ENCODE data around the gene DNAH14. TPM values are rescaled to one million over a fixed set of nuclear protein-coding genes. Genes with fewer than 3 reads are reported as not detected.

DNAH14 gene
- total and polyA plus RNA-seq, 2 donors from 2014 or later: 6.6 to 25.1 TPM

GRCh38 chr1:225442123-225442505, 512.6 kb downstream of the DNAH14 start:
- Histone ChIP-seq H3K27ac (ENCODE audit: low read depth in 2 of 2, low read length in 2 of 2) (peak overlapping the region; percentile 68 to 81), H3K4me3 (ENCODE audit: low read length in 3 of 3) (peak overlapping the region in 2 of 3 donors; percentile 9 to 28), H3K4me1 (ENCODE audit: control insufficient read depth in 2 of 3, insufficient read depth in 2 of 3, low read depth in 1 of 3, low read length in 3 of 3) (peaks cover 0 to 39% (median 38%) of the 10 kb centered on the region in 3 donors), H3K9ac (ENCODE audit: low read length in 3 of 3) (no peak overlapping the region), H3K36me3 (ENCODE audit: control insufficient read depth in 2 of 3, insufficient read depth in 3 of 3, low read length in 3 of 3) (no peaks in the 10 kb centered on the region), H3K27me3 (ENCODE audit: control insufficient read depth, insufficient read depth, low read length) (no peaks in the 10 kb centered on the region), H3K9me3 (ENCODE audit: control insufficient read depth in 2 of 3, insufficient read depth in 1 of 3, low read length in 3 of 3) (no peaks in the 10 kb centered on the region)
- intact Hi-C loops (cut with DNase I): no loop called here
- no peak for DNase-seq
- TF ChIP-seq, protein P1, sequence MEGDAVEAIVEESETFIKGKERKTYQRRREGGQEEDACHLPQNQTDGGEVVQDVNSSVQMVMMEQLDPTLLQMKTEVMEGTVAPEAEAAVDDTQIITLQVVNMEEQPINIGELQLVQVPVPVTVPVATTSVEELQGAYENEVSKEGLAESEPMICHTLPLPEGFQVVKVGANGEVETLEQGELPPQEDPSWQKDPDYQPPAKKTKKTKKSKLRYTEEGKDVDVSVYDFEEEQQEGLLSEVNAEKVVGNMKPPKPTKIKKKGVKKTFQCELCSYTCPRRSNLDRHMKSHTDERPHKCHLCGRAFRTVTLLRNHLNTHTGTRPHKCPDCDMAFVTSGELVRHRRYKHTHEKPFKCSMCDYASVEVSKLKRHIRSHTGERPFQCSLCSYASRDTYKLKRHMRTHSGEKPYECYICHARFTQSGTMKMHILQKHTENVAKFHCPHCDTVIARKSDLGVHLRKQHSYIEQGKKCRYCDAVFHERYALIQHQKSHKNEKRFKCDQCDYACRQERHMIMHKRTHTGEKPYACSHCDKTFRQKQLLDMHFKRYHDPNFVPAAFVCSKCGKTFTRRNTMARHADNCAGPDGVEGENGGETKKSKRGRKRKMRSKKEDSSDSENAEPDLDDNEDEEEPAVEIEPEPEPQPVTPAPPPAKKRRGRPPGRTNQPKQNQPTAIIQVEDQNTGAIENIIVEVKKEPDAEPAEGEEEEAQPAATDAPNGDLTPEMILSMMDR (IDR thresholded peaks at IDR 0.05; ENCODE audit: borderline replicate concordance, extremely low read depth, insufficient read depth): no peak
- FAIRE-seq: no peak

DNA sequence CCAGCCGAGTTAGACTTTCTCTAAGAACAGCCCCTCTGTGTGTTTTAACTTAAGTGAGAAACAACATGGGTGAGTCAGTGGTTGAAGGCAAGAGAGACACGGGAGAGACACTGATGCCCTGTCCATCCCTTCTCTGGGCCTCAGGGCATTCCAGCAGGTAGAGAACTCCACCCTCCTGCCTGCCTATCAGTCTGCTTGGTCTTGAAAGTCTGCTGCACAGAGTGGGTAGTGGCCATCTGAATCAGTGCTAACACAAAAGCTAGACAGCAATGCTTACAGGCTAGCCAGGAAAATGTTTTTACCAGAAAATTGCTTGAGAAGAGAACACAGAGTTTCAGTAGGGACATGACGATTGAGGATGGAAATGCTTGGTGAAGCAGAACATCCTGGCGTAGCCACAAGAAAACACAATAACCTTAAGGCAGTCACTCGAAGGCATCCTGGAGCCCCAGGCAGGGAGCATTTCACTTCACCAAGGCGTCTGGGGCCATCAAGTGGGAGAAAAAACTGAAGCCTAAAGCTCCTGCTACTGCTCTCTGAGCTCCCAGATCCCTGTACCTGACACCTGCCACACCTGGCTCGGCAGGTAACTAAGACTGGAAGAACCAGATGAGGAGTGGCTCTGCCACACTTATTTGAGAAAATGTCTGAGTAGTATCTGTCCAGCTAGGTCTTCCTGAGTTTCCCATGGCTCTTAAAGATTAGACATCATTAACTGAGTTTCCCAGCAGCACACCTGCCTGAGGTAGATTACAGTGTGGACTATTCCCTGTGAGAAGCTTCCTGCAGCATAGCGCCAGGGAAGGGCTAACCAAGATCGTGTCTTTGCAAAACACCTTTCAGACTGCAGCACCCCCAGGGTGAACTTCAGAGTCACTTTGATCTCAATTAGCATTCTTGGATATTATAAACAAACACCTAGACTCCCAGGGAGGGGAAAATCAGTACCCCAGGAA, 516.4 kb downstream of the DNAH14 start:
- intact Hi-C loops (cut with DNase I): no loop called here
- no peaks in the 10 kb centered on the region for H3K27me3 ChIP-seq (ENCODE audit: control insufficient read depth, insufficient read depth, low read length)
- H3K9ac ChIP-seq (ENCODE audit: low read length in 3 of 3): peak overlapping the region in 1 of 3 donors; percentile 29
- TF ChIP-seq, protein P1 (IDR thresholded peaks at IDR 0.05; ENCODE audit: borderline replicate concordance, extremely low read depth, insufficient read depth): no peak
- H3K27ac ChIP-seq (ENCODE audit: low read depth in 2 of 2, low read length in 2 of 2): peak overlapping the region; percentile 32 to 88
- DNase-seq (peak in 1 of 5 donors; percentile 52), FAIRE-seq (no peak)
- H3K9me3 ChIP-seq (ENCODE audit: control insufficient read depth in 2 of 3, insufficient read depth in 1 of 3, low read length in 3 of 3): no peaks in the 10 kb centered on the region
- H3K36me3 ChIP-seq (ENCODE audit: control insufficient read depth in 2 of 3, insufficient read depth in 3 of 3, low read length in 3 of 3): no peaks in the 10 kb centered on the region
- peak overlapping the region in 1 of 3 donors; percentile 2 for H3K4me3 ChIP-seq (ENCODE audit: low read length in 3 of 3)
- peaks cover 0 to 41% (median 32%) of the 10 kb centered on the region in 3 donors for H3K4me1 ChIP-seq (ENCODE audit: control insufficient read depth in 2 of 3, insufficient read depth in 2 of 3, low read depth in 1 of 3, low read length in 3 of 3)

DNA sequence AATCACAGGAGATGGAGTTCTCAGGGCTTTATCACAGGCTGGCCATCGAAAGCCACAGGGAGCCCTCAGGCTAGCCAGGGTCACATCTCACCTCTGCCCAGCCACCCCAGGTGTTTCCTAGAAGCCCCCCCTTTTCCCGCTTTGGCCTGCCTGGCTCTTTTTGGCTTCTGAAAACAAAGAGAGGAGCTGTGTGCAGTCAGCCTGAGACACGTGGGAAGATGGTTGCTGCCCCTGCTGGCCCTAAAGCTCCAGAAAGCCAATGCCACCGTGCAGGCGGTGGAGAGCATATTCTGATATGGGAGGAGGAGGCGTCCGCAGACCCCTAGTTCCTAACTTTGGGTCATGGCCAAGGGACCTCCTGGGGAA, 517.1 kb downstream of the DNAH14 start:
- Histone ChIP-seq H3K9ac (ENCODE audit: low read length in 3 of 3) (peak overlapping the region in 1 of 3 donors; percentile 29), H3K27ac (ENCODE audit: low read depth in 2 of 2, low read length in 2 of 2) (peak overlapping the region in 1 of 2 donors; percentile 32), H3K4me1 (ENCODE audit: control insufficient read depth in 2 of 3, insufficient read depth in 2 of 3, low read depth in 1 of 3, low read length in 3 of 3) (peaks cover 0 to 36% (median 26%) of the 10 kb centered on the region in 3 donors)

More for the DNA sequence above, 517.1 kb downstream of the DNAH14 start:
- TF ChIP-seq, protein P1 (IDR thresholded peaks at IDR 0.05; ENCODE audit: borderline replicate concordance, extremely low read depth, insufficient read depth): no peak
- DNase-seq (peak in 1 of 5 donors; percentile 55), FAIRE-seq (no peak)
- H3K36me3 ChIP-seq (ENCODE audit: control insufficient read depth in 2 of 3, insufficient read depth in 3 of 3, low read length in 3 of 3): no peaks in the 10 kb centered on the region
- no peaks in the 10 kb centered on the region for H3K9me3 ChIP-seq (ENCODE audit: control insufficient read depth in 2 of 3, insufficient read depth in 1 of 3, low read length in 3 of 3)
- intact Hi-C loops (cut with DNase I): no loop called here
- H3K4me3 ChIP-seq (ENCODE audit: low read length in 3 of 3): no peak overlapping the region
- H3K27me3 ChIP-seq (ENCODE audit: control insufficient read depth, insufficient read depth, low read length): no peaks in the 10 kb centered on the region
